NCI-H526 (cell line): ENCODE data around the gene NCK2.

Experiments
- DNase-seq, 2 experiments: peaks; one replicate each; lab custom pipeline; 2025; lab: John Stamatoyannopoulos, UW

NCK2 gene

GRCh38 chr2:105734762-105735538 lies 9.8 kb upstream of the NCK2 start:
- DNase-seq, result peak; percentile 29 to 62

GRCh38 chr2:105736145-105736544 lies 8.6 kb upstream of the NCK2 start:
- DNase-seq, result peak in 1 of 2 experiments; percentile 22

GRCh38 chr2:105737980-105738657 lies 6.6 kb upstream of the NCK2 start:
- no peak for DNase-seq

- no peak for DNase-seq
These were observed 6.0 kb upstream of the NCK2 start for GRCh38 chr2:105738658-105739241.

- DNase-seq, result no peak
These were observed 5.3 kb upstream of the NCK2 start for GRCh38 chr2:105739426-105739825.

GRCh38 chr2:105739944-105740530 lies 4.7 kb upstream of the NCK2 start:
- no peak for DNase-seq

GRCh38 chr2:105741174-105741573 lies 3.5 kb upstream of the NCK2 start:
- no peak for DNase-seq

GRCh38 chr2:105741617-105742016 lies 3.1 kb upstream of the NCK2 start:
- DNase-seq, result no peak

- DNase-seq, result peak; percentile 17 to 85
These were observed 412 bp upstream of the NCK2 start for GRCh38 chr2:105744091-105744908.

- peak; percentile 48 to 87 for DNase-seq
These were observed 1.7 kb downstream of the NCK2 start for GRCh38 chr2:105746177-105747080.

GRCh38 chr2:105747254-105747894 lies 2.7 kb downstream of the NCK2 start:
- DNase-seq, result no peak

GRCh38 chr2:105747991-105748390 lies 3.3 kb downstream of the NCK2 start:
- DNase-seq, result no peak

GRCh38 chr2:105748566-105748965 lies 3.9 kb downstream of the NCK2 start:
- DNase-seq, result no peak

- no peak for DNase-seq
These were observed 5.1 kb downstream of the NCK2 start for GRCh38 chr2:105749583-105750400.

- no peak for DNase-seq
These were observed 6.0 kb downstream of the NCK2 start for GRCh38 chr2:105750735-105751134.

- no peak for DNase-seq
These were observed 6.6 kb downstream of the NCK2 start for GRCh38 chr2:105751272-105751671.

- no peak for DNase-seq
These were observed 8.1 kb downstream of the NCK2 start for GRCh38 chr2:105752691-105753358.

- DNase-seq, result no peak
These were observed 8.7 kb downstream of the NCK2 start for GRCh38 chr2:105753380-105753779.

GRCh38 chr2:105754011-105754410 lies 9.3 kb downstream of the NCK2 start:
- DNase-seq, result no peak
